Stimulated activated CD8-positive, alpha-beta memory T cell treated with anti-CD3 and anti-CD28 coated beads, Interleukin-15, amount 100 ng/mL, for 48 hours (primary cell): ENCODE measurements around the gene PBX4.

Experiments used
- DNase-seq, 2 donors: peaks; one replicate each; pipeline ENCODE4 v3.0.0-alpha.2; 2020; ENCODE audit warnings: low read depth in 2 of 2

PBX4 gene

DNA sequence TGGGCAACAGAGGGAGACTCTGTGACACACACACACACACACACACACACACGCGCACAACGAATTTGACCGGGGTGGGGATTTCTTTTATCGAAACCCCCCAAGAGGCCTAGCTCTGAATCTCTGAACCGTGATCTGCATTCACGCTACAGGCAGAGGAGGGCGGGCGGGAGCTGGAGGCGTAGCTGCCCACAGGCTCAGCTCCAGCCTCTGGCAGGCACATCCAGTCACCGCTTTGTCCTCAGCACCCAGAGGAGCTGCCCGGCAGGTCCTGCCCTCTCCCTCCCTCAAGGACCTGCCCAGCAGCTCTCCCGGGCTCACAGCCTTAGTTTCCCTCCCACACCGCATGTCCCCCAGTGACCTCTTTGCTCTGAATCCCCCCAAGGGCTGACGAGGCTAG is 60.4 kb downstream of the PBX4 start:
- no peak for DNase-seq

DNA sequence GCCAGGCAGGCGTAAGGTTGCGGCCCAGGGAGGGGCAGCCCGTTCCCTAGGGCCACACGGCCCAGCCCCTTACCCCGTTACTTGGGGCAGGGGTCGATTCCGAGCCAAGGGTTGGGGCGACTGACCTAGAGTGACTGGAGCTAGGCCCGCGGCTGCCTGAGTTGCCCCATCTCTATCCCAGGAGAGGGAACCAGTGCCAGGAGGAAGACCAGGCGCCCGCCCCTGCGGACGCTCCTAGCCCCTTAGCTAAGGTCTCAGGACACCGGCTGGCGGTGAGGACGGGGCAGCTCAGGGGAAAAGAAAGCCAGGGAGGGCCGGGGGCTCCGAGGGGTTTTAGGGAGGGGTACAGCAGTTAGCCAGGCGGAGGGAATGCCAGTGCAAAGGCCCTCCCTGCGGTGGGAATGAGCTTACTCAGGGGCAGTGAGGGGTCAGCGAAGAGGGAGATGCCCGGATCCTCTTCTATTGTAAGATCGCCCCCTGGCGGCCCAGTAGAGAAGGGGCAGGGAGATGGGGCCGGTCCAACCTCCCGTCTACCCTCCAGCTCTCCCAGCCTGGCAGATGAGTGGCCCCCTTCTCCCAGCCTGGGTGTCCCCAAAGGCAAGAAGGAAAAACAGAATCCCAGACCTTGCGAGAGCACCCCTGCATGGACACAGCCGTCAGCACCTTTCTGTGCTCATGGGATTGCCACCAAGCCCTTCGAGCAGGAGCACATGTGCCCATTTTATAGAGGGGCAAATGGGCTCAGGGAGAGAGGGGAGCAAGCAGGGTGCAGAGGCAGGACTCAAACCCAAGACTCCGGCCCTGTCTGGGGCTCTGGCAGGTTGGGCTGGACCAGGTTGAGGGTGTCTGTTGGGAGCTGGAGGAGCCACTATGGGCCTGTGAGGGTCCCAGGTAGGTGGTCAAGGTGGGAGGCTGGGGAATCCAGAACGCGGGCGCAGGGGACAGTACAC is 64.1 kb downstream of the PBX4 start:
- DNase-seq: peak in 1 of 2 donors; percentile 27

- no peak for DNase-seq
Measured at GRCh38 chr19:19553670-19554069, 64.8 kb downstream of the PBX4 start.

- DNase-seq: no peak
Measured at GRCh38 chr19:19552798-19553197, 65.7 kb downstream of the PBX4 start.

DNA sequence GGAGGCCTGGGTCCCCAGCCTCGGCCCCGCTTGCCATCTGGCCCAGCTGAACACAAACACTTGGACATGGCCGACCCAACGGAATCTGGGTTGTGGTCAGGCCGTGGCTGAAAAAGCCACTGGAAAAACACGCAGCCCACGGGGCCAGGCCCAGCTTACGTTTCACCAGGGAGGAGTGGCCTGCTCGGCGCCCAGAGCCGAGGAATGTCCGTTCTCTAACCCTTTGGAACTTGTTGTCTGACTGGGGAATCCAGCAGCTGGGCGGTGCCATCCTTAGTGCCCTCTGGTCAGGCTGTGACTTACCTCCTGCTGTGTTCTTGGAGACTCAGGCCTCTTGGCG is 66.7 kb downstream of the PBX4 start:
- no peak for DNase-seq

DNA sequence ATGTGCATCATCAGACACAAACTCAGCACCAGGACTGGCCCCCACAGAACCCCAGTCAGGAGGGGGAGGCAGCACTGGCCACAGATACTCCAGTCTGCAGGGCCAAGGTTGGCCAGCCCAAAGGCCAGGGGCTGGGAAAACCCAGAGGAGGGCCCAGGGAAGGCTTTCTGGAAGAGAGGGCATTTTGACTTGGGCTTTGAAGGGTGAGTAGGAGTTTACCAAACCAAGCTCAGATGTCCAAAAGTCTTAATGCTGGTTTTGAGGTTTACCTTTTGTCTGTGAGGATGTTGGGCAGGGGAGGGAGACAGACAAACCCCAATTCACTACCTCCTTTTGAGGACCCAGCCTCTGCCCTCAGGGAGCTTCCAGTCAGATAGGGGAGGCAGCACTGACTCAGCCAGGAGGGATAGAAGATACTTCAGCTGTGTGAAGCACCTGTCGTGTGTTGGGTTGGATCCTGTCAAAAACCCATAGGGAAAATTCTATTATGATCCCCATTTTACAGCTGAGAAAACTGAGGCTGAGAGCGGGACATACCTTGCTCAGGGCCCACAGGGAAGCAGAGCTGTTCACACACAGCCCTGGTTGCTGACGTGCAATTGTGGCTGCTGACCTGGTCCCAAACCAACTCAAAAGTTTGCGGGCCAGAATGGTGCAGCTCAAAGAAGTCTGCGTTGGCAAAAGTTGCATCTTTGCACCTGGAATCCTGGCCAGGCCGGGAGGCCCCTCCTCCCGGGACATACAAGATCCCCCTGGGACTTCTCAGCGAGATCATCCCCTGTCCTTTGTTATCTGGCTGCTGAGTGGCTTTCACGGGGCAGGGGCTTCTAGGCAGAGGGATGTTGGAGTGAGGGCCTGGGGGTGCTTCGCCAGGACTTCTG is 67.3 kb downstream of the PBX4 start:
- no peak for DNase-seq

DNA sequence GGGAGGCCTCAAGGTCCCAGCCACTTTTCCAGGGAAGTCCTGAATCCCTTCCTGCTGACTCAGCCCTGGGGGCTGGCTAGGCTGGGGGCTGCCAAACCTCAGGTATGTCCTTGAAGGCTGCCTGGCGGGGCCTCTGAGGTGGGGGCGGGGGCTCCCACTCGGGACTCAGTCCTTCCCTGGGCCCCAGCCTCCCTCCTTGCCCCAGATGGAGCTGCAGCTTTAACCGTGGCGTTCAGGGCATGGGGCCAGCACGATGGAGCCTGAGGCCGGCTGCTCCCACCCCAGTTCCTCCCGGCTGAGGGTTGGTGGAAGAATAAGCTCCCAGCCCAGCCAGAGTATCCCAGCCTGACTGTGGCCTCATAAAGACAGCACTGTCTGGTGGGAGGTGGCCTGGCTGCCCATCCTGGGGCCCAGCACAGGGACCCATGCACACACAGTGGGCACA is 68.0 kb downstream of the PBX4 start:
- no peak for DNase-seq

DNA sequence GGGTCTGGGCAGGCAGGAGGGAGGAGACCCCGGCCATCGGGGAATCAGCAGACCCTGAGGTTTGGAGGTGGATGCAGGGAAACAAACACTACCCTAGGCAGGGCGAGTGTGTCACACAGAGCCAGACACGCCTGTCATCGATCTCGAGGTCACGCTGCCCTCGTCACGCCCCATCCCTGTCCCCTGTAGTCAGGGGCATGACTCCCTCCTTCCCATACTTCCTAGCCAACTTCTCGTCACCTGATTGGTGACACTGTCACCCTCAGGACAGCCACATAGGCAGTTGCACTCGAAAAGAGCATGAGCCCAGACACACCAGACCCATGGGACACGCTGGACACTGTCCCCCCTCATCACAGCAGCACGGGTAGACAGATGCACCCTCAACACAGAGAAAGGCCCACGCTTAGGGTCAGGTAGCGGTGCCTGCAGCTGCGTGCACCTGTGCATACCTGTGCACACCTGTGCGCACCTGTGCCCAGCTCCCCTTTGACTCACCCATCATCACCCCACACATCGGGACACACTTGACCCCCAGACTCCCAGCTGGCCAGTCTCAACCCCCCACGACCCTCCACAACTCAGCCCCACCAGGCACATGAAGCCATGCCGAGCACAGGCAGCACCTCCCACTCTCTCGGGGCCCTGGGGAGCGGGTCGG is 68.6 kb downstream of the PBX4 start:
- DNase-seq: no peak

DNA sequence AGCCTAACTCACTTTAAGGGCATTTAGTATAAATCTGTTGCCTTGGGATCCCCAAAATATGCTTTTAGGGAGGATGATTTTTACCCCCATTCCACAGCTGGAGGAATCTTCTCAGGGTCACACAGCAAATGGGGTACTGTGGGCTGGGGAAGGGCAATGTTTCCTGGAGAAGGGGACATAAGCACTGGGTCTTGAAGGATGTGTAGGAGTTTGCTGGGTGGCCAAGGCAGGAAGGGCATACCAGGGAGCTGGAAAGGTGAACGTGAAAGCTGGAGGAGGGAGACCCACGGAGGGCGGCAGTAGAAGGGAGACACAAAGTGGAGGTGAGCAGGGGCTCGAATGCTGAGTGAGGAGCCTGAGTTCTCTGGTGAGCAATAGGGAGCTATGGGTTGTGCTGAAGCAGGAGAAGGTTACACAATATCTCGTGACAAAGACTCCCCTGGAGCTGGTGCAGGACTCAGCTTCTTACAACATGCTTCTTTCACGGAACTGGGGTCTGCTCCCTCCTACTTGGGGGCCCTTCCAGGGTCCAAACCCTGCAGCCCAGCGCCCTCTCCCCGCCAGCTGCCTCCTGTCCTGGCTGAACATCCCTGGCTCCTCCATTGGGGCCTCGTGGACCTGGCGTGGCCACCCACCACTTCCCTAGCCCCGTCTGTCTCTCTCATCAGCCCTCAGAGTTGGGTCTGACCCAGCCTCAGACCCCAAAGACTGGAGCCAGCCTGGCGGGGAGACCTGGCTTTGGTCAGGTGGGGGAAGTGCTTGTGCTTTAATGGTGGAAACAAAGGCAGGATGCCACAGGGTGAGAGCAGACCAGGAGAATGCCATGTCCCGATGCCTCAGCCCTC is 69.3 kb downstream of the PBX4 start:
- DNase-seq: no peak

DNA sequence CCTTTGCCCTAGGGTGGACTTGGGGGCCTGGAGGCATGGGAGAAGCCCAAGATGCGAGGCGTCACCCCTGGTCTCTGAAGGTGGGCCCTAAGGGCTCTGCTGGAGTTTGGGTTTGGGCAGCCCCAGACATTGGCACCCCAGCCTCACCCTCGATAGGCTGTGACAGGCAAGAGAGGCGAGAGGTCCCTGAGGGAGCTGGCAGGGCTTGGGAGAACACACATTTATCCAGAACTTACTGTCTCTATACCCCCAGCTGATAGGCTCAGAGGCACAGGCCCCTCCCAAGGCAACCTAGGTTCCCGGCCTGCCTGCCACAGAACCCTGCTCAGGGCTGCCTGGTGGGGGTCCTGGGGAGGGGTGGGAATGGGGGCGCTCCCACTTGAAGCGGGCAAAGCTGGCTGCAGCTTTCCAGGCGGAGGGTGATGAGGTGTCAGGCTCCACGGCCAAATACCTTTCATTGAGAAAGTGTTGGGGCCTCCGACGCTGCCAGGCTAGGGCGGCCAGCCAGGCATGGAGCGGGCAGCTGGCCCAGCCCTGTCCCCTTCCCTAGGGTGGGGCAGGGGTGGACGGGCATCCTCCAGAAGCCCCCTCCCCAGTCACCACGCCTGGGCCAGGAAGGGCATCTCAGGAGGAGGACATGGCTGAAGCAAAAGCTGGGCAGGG is 70.7 kb downstream of the PBX4 start:
- no peak for DNase-seq

DNA sequence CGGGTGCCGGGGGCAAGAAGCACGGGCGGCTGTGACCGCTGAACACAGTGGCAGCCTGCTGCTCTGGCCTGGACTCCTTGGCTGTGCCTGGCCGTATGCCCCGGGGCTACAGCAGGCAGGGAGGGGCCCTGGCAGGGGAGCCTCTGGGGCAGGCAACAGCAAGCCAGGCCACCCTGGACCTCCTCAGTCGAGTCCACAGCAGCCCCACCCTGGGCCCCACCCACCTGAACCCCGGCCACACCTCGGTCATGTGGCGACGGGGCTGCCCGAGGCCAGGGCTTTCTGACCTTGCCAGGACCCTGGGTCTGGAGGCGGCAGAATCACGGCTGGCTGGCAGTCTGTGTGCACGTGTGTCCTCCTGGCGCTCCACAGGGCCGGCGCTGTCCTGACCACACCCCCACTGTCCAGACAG is 71.7 kb downstream of the PBX4 start:
- no peak for DNase-seq

GRCh38 chr19:19545707-19546106 is 72.8 kb downstream of the PBX4 start:
- DNase-seq: no peak

GRCh38 chr19:19544954-19545591 is 73.4 kb downstream of the PBX4 start:
- no peak for DNase-seq

GRCh38 chr19:19544257-19544953 is 74.1 kb downstream of the PBX4 start:
- DNase-seq: no peak

DNA sequence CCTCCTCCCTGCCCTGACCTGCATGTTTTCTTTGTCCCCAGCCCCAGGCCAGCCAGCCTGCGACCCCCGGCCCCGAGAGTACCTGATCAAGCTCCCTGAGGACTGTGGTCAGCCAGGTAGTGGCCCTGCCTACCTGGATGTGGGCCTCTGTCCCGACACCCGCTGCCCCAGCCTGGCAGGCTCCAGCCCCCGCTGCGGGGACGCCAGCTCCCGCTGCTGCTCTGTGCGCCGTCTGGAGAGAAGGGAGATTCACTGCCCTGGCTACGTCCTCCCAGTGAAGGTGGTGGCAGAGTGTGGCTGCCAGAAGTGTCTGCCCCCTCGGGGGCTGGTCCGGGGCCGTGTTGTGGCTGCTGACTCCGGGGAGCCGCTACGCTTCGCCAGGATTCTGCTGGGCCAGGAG is 74.8 kb downstream of the PBX4 start:
- no peak for DNase-seq

DNA sequence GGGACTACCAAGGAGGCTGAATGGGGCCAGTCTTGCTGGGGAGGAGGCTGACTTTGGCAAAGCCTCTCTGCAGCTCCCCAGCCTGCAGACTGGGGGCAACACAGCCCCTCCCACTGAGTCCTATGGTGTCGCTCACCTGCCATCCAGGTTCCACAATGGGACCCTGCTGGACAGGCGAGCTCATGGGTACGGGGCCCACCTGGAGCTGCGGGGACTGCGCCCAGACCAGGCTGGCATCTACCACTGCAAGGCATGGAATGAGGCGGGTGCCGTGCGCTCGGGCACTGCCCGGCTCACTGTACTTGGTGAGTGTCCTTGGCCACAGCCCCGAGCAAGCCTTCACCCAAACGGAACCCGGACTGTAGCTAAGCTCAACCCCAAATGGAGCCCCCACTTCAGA is 75.4 kb downstream of the PBX4 start:
- no peak for DNase-seq

DNA sequence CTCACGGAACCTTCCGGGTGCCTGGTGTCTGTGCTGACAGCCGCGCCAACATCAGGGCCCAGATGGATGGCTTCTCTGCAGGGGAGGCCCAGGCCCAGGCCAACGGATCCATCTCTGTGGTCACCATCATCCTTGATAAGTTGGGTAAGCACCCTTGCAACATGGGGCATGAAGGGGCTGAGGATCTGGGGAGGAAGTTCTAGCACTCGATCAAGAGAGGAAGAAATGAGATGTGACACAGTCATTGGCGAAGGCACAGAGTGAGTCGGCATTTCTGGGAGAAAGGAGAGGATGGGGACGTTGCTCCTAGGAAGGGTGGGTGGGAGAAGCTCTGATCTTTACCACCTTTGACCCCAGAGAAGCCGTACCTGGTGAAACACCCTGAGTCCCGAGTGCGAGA is 76.0 kb downstream of the PBX4 start:
- no peak for DNase-seq

DNA sequence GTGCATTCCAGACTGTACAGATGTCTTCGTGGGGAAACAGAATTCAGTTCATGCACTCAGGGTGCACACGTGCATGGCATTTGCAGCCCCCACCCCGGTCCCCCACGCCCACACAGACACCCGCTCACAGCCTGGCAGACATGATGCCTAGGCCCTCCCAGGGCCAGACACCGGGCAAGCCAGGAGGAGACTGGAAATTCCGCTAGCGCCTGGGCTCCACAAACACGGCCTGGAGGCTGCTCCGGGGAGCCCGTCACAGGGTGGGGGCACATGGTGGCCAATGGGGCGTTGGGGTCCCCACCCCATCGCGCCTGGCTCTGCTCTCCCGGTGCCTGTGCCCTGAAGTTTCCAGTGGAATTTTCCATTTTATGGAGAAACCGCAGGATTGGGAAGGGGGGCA is 76.9 kb downstream of the PBX4 start:
- no peak for DNase-seq

GRCh38 chr19:19540715-19541515 is 77.6 kb downstream of the PBX4 start:
- DNase-seq: peak; percentile 57 to 74
